A549 (cell line): ENCODE measurements around the gene ZRANB1.

Experiments
- KDM5A ChIP-seq: fragments of 200-600 bp; sonication (generic); IDR thresholded peaks from 2 replicates; pipeline ENCODE4 v1.6.1; 2016; ENCODE audit warnings: antibody characterized with exemption, mild to moderate bottlenecking
- TF ChIP-seq, protein P1 (sequence below): fragments of >200 bp; sonication (Bioruptor Twin); formaldehyde crosslinking; IDR thresholded peaks from 3 replicates; pipeline ENCODE4 v1.5.1; 2016

DNA sequence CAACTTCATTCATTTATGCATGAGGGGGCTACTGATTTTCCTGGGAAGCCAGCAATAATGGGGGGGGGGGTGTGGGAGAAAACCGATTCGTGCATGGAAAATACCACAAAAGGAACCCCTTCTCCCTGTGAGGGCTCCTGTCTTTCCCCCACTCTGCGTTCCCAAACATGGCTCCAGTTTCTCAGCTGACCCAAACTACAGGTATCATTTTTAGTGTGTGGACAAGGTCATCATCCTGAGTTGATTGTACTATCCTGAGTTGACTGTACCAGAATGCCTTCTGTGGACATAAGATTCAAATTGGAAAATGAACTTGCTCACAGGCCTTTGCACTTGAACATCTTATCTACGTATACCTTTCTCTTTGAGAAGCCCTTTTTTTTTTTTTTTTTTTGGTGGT lies 49.9 kb downstream of the ZRANB1 start:
- TF ChIP-seq, protein P1, sequence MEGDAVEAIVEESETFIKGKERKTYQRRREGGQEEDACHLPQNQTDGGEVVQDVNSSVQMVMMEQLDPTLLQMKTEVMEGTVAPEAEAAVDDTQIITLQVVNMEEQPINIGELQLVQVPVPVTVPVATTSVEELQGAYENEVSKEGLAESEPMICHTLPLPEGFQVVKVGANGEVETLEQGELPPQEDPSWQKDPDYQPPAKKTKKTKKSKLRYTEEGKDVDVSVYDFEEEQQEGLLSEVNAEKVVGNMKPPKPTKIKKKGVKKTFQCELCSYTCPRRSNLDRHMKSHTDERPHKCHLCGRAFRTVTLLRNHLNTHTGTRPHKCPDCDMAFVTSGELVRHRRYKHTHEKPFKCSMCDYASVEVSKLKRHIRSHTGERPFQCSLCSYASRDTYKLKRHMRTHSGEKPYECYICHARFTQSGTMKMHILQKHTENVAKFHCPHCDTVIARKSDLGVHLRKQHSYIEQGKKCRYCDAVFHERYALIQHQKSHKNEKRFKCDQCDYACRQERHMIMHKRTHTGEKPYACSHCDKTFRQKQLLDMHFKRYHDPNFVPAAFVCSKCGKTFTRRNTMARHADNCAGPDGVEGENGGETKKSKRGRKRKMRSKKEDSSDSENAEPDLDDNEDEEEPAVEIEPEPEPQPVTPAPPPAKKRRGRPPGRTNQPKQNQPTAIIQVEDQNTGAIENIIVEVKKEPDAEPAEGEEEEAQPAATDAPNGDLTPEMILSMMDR: no peak
- no peak for TF ChIP-seq KDM5A
